GM12874 (cell line): ENCODE measurements around the gene MYL4.

Experiments used
- TF ChIP-seq, protein P1 (sequence below): IDR thresholded peaks from 2 replicates; pipeline ENCODE4 v1.5.1; 2011; ENCODE audit warnings: low read depth, mild to moderate bottlenecking, control low read depth, low read length, moderate library complexity; ENCODE audit not compliant: insufficient read depth

The MYL4 gene

DNA sequence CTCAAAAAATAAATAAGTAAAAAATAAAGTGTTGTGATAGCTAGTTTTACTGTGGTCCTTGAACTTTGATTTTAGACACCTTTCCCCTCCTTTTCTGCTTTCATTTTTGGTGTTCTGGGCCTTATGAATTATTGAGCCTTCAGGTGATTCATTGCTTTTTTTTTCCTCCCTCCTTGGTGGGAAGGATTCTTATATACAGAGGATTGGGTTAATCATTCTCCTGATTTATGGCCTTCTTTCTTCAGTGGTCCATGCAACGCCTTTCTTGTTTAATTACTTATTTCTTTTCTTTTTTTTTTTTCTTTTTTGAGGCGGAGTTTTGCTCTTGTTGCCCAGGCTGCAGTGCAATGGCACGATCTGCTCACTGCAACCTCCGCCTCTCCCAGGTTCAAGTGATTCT is 8.0 kb upstream of the MYL4 start:
- TF ChIP-seq, protein P1, sequence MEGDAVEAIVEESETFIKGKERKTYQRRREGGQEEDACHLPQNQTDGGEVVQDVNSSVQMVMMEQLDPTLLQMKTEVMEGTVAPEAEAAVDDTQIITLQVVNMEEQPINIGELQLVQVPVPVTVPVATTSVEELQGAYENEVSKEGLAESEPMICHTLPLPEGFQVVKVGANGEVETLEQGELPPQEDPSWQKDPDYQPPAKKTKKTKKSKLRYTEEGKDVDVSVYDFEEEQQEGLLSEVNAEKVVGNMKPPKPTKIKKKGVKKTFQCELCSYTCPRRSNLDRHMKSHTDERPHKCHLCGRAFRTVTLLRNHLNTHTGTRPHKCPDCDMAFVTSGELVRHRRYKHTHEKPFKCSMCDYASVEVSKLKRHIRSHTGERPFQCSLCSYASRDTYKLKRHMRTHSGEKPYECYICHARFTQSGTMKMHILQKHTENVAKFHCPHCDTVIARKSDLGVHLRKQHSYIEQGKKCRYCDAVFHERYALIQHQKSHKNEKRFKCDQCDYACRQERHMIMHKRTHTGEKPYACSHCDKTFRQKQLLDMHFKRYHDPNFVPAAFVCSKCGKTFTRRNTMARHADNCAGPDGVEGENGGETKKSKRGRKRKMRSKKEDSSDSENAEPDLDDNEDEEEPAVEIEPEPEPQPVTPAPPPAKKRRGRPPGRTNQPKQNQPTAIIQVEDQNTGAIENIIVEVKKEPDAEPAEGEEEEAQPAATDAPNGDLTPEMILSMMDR = no peak

DNA sequence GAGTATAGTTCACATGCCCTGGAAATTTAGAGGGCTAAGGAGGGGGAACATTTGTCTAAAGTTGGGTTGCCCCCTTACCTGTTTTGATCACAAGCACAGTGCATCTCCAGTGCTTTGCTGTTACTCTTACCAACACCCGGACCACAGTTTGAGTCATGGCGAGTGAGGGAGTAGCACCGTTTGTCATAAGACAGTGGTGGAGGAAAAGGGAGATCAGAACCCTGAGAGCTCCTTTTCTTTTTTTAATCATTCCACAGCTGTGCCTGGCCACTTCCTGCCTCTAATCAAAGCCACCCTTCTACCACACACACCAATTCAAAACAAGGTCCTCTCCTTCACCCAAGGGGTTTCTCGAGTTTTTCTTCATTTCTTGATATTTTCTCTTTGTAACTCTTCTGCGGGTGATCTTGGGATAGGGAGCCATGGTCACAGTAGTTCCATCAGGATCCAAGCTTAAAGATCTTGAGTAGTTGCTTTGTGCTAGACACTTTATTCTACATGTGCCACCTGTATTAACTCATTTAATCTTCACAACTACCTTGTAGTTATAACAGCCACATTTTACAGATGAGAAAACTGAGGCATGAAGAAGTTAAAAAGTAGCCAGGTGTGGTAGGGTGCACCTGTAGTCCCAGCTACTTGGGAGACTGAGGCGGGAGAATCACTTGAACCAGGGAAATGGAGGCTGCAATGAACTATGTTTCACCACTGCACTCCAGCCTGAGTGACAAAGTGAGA is 5.0 kb upstream of the MYL4 start:
- TF ChIP-seq, protein P1 = no peak

DNA sequence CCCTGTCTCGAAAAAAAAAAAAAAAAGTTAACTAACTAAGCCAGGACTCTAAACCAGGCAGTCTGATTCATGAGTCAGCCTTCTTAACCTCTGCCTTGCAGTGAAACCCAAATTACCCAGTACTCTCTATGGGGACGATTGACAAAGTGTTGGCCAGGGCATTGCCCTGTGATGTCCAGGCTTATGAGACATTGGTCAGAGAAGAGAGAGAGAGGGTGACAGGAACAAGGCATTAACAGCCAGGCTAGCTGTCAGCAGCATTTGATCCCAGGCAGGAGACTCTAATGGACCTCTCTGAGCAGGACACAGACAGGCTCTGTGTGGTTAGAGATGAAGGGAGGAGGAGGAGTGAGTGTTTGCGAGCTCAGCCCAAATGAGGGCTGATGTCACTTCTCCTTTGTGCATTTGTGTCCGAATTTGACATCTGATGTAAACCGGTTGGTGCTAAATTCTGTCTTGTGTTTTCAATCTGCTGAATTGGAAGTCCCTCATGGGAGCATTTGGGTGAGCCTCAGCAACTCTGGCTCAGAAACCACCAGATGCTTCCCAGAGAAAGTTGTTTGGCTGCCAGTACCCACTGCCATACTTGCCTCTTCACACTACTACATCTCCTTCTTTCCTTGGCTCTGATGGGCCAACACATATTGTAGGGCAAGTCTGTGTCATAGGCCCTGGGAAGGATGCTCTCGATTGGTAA is 4.3 kb upstream of the MYL4 start:
- TF ChIP-seq, protein P1 = no peak

DNA sequence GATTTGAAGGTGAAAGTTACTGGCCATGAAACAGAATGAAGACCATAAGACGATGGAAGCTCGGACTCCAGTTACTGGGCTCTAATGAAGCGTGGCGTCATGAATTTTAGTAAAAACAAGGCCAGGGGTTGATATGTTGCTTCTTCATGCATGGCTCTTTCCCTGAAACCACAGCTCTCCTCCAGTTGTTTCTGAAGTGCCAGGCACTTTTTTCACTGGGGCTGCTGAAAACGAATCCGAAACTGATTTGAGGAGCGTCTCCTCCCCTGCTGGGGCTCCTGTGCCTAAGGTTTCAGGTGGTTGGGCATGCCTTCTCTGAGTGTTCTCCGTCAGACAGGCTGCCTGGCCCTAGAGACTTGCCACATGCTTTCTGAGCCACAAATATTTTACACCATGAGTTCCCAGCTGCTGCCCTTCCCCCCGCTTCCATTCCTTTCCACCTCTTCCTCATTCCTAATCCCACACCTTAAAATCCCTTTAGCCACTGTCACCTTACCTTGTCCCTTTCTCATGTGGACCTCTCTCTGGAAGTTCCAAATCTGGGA is 3.7 kb upstream of the MYL4 start:
- TF ChIP-seq, protein P1 = no peak

DNA sequence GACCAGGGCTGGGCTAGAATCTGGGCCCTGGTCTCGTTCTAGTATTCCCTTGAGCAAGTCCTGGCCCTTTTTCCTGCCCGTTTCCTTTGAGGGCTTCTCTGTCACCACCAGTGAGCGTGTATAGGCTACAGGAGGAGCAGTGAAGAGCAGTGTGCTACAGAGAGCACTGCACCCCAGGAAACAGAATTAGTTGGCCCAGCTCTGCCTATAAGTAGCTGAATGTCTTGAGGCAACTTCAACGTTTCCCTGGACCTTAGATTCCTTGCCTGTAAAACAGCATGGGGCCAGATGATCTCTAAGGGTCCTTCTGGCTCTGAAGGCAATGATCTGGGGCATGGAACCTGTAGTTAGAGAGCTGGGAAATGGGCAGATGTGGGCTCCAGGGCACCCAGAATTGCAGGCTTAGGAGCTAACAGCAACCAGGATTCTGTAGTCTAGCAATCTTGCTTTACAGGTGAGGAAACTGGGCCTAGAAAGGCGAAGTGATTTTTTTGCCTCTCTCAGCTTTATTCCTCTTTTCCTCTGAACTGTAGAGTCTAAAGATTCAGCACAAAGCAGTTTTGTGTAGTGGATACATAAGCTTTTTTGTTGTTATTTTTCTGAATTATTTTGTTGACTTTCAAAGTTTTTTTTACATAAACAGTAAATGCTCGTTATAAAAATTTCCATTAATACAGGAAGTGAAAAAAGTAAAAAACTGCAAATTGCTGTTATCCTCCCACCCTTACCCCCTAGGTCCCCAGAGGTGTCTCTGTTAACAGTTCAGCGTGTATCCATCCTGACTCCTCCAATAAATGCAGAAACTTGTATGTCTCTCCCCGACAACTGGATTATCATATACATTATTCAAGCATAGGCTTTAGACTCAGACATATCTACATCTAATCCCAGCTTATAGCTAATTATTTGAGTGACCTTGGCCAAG is 1.7 kb upstream of the MYL4 start:
- TF ChIP-seq, protein P1 = no peak

DNA sequence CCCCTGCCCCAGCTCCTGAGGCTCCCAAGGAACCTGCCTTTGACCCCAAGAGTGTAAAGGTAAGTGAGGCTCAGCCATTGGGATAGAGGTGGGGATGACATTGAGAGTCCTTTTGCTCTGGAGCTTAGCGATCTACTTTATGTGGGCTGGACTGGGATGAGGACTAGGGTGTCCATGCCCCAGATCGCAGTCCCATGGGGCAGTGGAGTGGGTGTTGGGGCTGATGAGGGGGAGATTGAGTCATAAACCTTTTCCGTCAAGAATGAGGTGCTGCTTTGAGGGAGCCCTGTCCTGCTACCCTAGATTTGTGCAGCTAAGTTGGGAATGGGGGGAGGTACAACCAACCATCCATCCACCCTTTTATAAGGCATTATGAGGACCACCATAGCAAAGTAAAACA is 351 bp downstream of the MYL4 start:
- TF ChIP-seq, protein P1 = no peak

DNA sequence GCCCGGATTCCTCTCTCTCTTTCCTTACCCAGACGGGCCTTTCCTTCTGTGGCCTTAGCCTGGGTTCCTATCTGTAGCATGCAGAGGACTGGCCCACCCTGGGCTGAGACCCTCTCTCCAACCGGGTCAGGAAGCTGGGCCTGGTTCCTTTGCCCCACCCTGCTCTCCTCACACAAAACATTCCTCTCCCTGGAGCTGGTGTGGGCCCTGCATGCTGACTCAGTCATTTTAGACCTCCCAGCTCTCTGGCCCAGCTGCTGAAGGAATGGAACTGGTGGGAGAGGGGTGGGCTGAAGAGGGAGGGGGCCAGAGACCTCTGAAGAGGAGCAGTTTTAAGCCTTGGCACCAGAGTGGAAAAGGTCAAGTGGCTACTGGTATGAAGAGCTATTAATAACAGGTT is 957 bp downstream of the MYL4 start:
- TF ChIP-seq, protein P1 = no peak
